ENCODE results near the gene LAIR2. TPM values are rescaled to one million over a fixed set of nuclear protein-coding genes. Genes with fewer than 3 reads are reported as not detected.
"Not testable (repeated sequence)": the region's sequence is repeated elsewhere in the genome, so short reads cannot be mapped to it uniquely, and the experiment has no call there.

LAIR2 gene
- total RNA-seq, 1 donor from 2014 or later, result not detected

GRCh38 chr19:54464630-54465425 is 37.8 kb upstream of the LAIR2 start:
- peak in 1 of 2 donors; percentile 78 for DNase-seq (ENCODE audit: low read depth in 2 of 2)

GRCh38 chr19:54465426-54466109 is 37.1 kb upstream of the LAIR2 start:
- no peak for DNase-seq (ENCODE audit: low read depth in 2 of 2)

GRCh38 chr19:54466110-54466480 is 36.5 kb upstream of the LAIR2 start:
- not testable (repeated sequence) for DNase-seq (ENCODE audit: low read depth in 2 of 2)

GRCh38 chr19:54469496-54469934 is 33.1 kb upstream of the LAIR2 start:
- peak in 1 of 2 donors; percentile 79 for DNase-seq (ENCODE audit: low read depth in 2 of 2)

- DNase-seq (ENCODE audit: low read depth in 2 of 2), result no peak
These were observed 32.2 kb upstream of the LAIR2 start for GRCh38 chr19:54470276-54470887.

GRCh38 chr19:54470991-54471782 is 31.4 kb upstream of the LAIR2 start:
- peak; percentile 75 to 79 for DNase-seq (ENCODE audit: low read depth in 2 of 2)

GRCh38 chr19:54473071-54473891 is 29.4 kb upstream of the LAIR2 start, which contains the start of gene CDC42EP5:
TSS of gene CDC42EP5 (minus strand) at chr19:54473296. CDS start at chr19:54465547, 7,749 bp downstream.
- DNase-seq (ENCODE audit: low read depth in 2 of 2), result peak in 1 of 2 donors; percentile 83

GRCh38 chr19:54473892-54474372 is 28.7 kb upstream of the LAIR2 start:
- no peak for DNase-seq (ENCODE audit: low read depth in 2 of 2)

- DNase-seq (ENCODE audit: low read depth in 2 of 2), result no peak
These were observed 26.9 kb upstream of the LAIR2 start for GRCh38 chr19:54475706-54476105.

GRCh38 chr19:54477650-54478049 is 25.0 kb upstream of the LAIR2 start:
- DNase-seq (ENCODE audit: low read depth in 2 of 2), result no peak

- DNase-seq (ENCODE audit: low read depth in 2 of 2), result peak; percentile 43 to 71
These were observed 23.9 kb upstream of the LAIR2 start for GRCh38 chr19:54478677-54479266.

- no peak for DNase-seq (ENCODE audit: low read depth in 2 of 2)
These were observed 22.6 kb upstream of the LAIR2 start for GRCh38 chr19:54480051-54480450.

GRCh38 chr19:54481326-54481930 is 21.2 kb upstream of the LAIR2 start:
- peak in 1 of 2 donors; percentile 57 for DNase-seq (ENCODE audit: low read depth in 2 of 2)

GRCh38 chr19:54482889-54483288 is 19.7 kb upstream of the LAIR2 start:
- DNase-seq (ENCODE audit: low read depth in 2 of 2), result no peak

GRCh38 chr19:54484451-54484850 is 18.2 kb upstream of the LAIR2 start:
- no peak for DNase-seq (ENCODE audit: low read depth in 2 of 2)

- DNase-seq (ENCODE audit: low read depth in 2 of 2), result no peak
These were observed 16.8 kb upstream of the LAIR2 start for GRCh38 chr19:54485851-54486250.

GRCh38 chr19:54489341-54489740 is 13.3 kb upstream of the LAIR2 start:
- DNase-seq (ENCODE audit: low read depth in 2 of 2), result no peak

GRCh38 chr19:54489766-54490165 is 12.9 kb upstream of the LAIR2 start:
- no peak for DNase-seq (ENCODE audit: low read depth in 2 of 2)

GRCh38 chr19:54492568-54492967 is 10.1 kb upstream of the LAIR2 start:
- no peak for DNase-seq (ENCODE audit: low read depth in 2 of 2)

GRCh38 chr19:54493056-54493455 is 9.6 kb upstream of the LAIR2 start:
- DNase-seq (ENCODE audit: low read depth in 2 of 2), result not testable (repeated sequence)
